HUES64 (cell line): Measurements from ENCODE around the gene USH2A.

Experiments
- H3K27ac ChIP-seq: 2 replicates; pipeline ENCODE4 v1.7.0; 2013; ENCODE audit warnings: low read depth, low read length, inconsistent platforms
- H3K27me3 ChIP-seq: 2 replicates; pipeline ENCODE4 v1.6.1; 2013; ENCODE audit warnings: mild to moderate bottlenecking, low read length; ENCODE audit not compliant: insufficient read depth
- H3K36me3 ChIP-seq: 2 replicates; pipeline ENCODE4 v1.6.1; 2013; ENCODE audit warnings: mild to moderate bottlenecking, low read length; ENCODE audit not compliant: insufficient read depth
- H3K4me1 ChIP-seq: 2 replicates; pipeline ENCODE4 v1.6.1; 2013; ENCODE audit warnings: mild to moderate bottlenecking, low read length, moderate library complexity; ENCODE audit not compliant: insufficient read depth
- H3K4me3 ChIP-seq: 2 replicates; pipeline ENCODE4 v1.5.1; 2013; ENCODE audit warnings: mild to moderate bottlenecking, low read length, moderate library complexity
- H3K9ac ChIP-seq: 2 replicates; pipeline ENCODE4 v1.6.1; 2013; ENCODE audit warnings: mild to moderate bottlenecking, low read depth, low read length
- H3K9me3 ChIP-seq: 2 replicates; pipeline ENCODE4 v1.6.1; 2013; ENCODE audit warnings: low read depth, low read length; ENCODE audit not compliant: insufficient read depth
- WGBS: fragments of 150-250, 120-280 bp; methylation state at CpG from one replicate; pipeline ENCODE4 v1.1.7; 2013; ENCODE audit warnings: missing lambda C conversion rate; 5-methylcytosine and 5-hydroxymethylcytosine counted together

USH2A gene

DNA sequence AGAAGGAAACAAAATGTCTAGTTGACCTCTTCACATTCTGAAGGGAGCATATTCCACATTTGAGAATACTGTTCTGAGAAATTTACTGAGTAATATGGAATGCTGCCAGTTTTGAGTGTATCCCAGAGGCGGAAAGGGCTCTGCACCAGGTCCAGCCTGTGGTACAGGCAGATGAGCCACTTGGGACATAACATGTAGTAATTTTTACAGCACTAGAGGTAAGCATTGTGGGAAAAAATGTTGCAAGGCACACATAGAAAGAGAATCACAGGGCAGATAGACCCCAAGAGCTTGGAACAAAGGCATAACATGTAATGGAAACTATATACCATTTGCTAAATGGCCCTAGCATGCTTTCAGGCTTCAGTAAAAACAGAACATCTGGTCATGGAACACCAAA lies 228.5 kb downstream of the USH2A start:
- H3K9ac ChIP-seq = no peak overlapping the region
- H3K9me3 ChIP-seq = no peaks in the 10 kb centered on the region
- no peaks in the 10 kb centered on the region for H3K27me3 ChIP-seq
- no peak overlapping the region for H3K27ac ChIP-seq
- WGBS = 88% methylated on average over 1 of the region's 1 CpG
- H3K36me3 ChIP-seq = no peaks in the 10 kb centered on the region
- 0 out of 2 replicates have a peak, but pooled peaks cover 3% of the 10 kb centered on the region for H3K4me1 ChIP-seq
- no peak overlapping the region for H3K4me3 ChIP-seq

DNA sequence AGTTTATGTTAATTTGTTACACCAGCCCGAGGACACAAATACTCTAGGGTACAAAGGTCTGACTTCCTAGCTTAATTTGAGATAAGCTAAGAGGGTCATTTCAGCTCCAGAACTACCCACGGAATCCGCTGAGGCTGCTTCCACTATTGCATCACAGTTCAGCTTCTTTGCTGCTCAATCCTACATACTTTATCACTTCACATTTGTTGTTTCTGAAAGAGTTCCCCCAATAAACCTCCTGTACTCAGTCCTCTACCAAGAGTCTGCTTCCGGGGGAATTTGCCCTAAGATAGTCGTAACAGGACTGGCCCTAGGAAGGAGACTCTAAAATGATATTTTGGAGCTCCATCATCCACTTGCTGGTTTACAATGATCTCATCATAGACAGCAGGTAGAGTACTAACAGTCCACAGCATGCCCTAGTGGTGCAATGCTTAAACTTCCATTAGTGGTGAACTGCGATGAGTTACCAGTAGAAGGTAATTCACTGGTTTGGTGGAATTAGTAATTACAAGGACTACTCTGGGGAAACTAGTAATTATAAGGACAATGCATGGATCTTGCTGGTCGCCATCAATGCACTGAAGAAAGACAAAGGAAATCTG lies 229.3 kb downstream of the USH2A start:
- Histone ChIP-seq H3K9ac (no peak overlapping the region), H3K9me3 (no peaks in the 10 kb centered on the region), H3K4me1 (0 out of 2 replicates have a peak, but pooled peaks cover 3% of the 10 kb centered on the region), H3K27me3 (no peaks in the 10 kb centered on the region), H3K36me3 (no peaks in the 10 kb centered on the region), H3K4me3 (no peak overlapping the region), H3K27ac (no peak overlapping the region)
- 89% methylated on average over 7 of the region's 7 CpGs for WGBS

DNA sequence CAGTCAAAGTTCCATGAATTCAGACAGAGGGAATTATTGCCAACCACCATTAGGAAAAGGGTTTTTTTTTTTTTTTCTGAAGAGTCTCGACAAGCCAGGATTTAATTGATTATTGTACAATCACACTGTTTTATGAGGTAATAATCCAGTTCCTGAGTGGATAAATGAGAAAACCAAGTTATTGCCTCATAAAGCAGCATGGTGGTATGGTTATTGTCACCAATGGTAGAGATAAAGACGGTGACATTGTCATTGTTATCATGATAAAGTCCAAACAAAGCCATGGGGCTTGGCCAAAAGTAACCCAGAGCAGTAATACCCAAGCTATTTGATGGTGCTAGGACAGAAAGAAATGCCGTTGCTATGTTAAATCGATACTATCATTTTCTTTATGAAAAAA lies 232.8 kb downstream of the USH2A start:
- Histone ChIP-seq H3K9me3 (no peaks in the 10 kb centered on the region), H3K9ac (no peak overlapping the region), H3K36me3 (no peaks in the 10 kb centered on the region), H3K4me3 (no peak overlapping the region), H3K4me1 (0 out of 2 replicates have a peak, but pooled peaks cover 8% of the 10 kb centered on the region), H3K27me3 (no peaks in the 10 kb centered on the region), H3K27ac (no peak overlapping the region)
- WGBS = 95% methylated on average over 3 of the region's 4 CpGs

DNA sequence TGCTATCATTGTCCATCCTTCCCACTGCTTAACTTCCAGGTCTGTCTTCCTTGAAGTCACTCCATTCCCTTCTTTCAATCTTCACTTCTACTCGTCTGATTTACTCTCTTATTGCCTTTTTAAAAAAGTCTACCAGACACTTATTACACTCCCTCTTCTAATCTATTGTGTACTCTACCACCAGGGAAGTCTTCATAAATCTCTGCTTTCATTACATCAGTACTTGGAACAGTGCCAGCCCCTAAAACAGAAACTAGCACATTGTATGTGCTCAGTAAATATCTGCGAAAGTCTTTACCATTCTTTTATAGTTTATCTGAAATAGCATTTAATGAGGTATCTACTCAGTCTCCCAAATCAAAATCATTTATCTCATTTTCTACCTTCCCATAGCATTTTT lies 236.4 kb downstream of the USH2A start:
- peaks cover 40% of the 10 kb centered on the region for H3K4me1 ChIP-seq
- H3K9me3 ChIP-seq = no peaks in the 10 kb centered on the region
- no peaks in the 10 kb centered on the region for H3K27me3 ChIP-seq
- no peak overlapping the region for H3K27ac ChIP-seq
- H3K4me3 ChIP-seq = no peak overlapping the region
- 96% methylated on average over 2 of the region's 2 CpGs for WGBS
- no peaks in the 10 kb centered on the region for H3K36me3 ChIP-seq
- H3K9ac ChIP-seq = no peak overlapping the region

DNA sequence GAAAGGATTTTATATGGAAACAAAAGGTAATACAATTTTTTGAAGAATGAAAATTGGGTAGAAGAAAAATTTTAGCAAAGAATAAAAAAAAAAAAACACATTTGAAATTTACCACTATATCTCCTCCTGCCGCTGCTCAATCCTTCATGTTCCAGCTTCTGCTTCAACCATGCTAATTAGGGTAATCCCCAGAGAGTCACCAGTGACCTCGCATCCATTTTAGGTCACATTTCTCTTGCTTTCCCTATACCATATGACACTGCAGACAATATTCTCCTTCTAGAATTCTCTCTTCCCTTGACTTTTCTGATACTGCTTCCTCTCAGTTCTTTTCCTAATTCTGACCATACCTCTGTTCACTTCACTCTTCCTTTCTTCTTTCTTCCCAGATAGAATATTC lies 237.1 kb downstream of the USH2A start:
- 79% methylated on average over 2 of the region's 2 CpGs for WGBS

DNA sequence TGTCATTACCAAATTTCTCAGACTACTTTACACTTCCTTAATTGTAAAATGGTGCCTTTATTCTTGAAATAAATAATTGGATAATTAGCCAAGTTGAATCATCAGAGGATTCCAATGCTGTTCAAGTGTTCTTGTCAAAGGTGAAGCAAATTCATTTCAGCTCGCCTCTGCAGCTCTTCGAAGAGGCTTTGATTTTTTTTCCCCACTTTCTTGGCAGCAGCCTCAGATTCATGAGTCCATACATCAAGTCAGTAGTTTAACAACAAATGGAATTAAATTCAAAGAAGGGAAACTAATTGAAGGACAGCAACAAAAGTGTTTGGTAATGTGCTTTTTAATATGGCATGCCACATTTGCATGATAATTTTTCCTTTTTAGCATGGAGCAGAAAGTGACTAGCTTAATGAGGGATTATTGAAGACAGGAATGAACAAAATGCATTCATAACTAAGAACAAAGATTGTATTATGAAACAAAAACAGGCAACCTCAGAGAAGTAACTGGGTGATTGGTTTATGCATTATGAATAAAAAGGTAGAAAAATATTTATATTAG lies 239.0 kb downstream of the USH2A start:
- no peaks in the 10 kb centered on the region for H3K36me3 ChIP-seq
- 54% methylated on average over 2 of the region's 2 CpGs for WGBS
- H3K27ac ChIP-seq = peak overlapping the region; percentile 16; the same call in 1 of the 2 replicates
- peaks cover 50% of the 10 kb centered on the region for H3K4me1 ChIP-seq
- no peak overlapping the region for H3K4me3 ChIP-seq
- H3K27me3 ChIP-seq = no peaks in the 10 kb centered on the region
- H3K9me3 ChIP-seq = no peaks in the 10 kb centered on the region
- H3K9ac ChIP-seq = no peak overlapping the region

More for the DNA sequence above, 237.1 kb downstream of the USH2A start:
- H3K27me3 ChIP-seq = no peaks in the 10 kb centered on the region
- H3K4me1 ChIP-seq = peaks cover 42% of the 10 kb centered on the region
- no peak overlapping the region for H3K9ac ChIP-seq
- H3K9me3 ChIP-seq = no peaks in the 10 kb centered on the region
- no peak overlapping the region for H3K27ac ChIP-seq
- H3K4me3 ChIP-seq = no peak overlapping the region
- H3K36me3 ChIP-seq = no peaks in the 10 kb centered on the region

DNA sequence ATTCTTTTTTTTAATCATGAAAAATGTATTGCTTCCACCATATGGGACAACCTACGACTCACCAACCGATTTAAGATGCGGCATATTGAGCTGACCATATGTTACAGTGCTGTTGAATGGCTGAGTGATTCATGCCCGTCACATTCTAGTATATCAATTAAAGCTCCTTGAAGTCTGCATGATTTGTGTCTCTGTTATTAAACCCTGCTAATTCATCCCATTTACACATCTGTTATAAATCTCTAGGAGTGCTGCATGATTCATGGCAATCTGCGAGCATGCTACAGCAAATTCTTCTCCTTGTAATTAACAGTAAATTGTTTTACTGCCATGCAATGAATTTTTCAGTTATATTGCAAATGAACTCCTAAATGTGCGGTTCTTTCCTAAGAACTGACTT lies 239.8 kb downstream of the USH2A start:
- Histone ChIP-seq H3K4me3 (peak overlapping the region; percentile 4; the same call in 1 of the 2 replicates), H3K9ac (no peak overlapping the region; the same call in 1 of the 2 replicates), H3K9me3 (no peaks in the 10 kb centered on the region), H3K27me3 (no peaks in the 10 kb centered on the region), H3K4me1 (peaks cover 51% of the 10 kb centered on the region), H3K36me3 (no peaks in the 10 kb centered on the region), H3K27ac (peak overlapping the region; percentile 16)
- WGBS = 31% methylated on average over 5 of the region's 6 CpGs

DNA sequence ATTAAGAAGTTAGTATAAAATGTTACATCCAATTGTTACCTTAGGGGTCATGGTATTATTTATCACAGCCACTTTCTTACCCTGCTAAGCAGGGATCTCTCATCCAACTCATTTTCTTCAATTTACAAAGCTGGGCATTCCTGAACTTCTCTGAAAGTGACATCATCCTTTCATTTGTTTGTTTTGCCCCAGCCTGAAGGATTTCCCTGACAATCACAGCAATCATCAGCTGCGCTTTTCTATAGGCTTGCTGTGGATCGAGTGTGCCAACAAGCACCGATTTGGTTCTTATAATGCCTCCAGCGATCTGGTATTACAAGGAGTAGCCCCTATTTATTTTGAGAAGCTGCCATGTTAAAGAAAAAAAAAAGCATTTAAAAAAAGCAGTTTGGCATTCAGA lies 240.2 kb downstream of the USH2A start:
- H3K36me3 ChIP-seq = no peaks in the 10 kb centered on the region
- peak overlapping the region; percentile 66 for H3K27ac ChIP-seq
- peaks cover 51% of the 10 kb centered on the region for H3K4me1 ChIP-seq
- peak overlapping the region; percentile 4; the same call in 1 of the 2 replicates for H3K4me3 ChIP-seq
- H3K27me3 ChIP-seq = no peaks in the 10 kb centered on the region
- 7% methylated on average over 4 of the region's 4 CpGs for WGBS
- H3K9ac ChIP-seq = no peak overlapping the region
- H3K9me3 ChIP-seq = no peaks in the 10 kb centered on the region

DNA sequence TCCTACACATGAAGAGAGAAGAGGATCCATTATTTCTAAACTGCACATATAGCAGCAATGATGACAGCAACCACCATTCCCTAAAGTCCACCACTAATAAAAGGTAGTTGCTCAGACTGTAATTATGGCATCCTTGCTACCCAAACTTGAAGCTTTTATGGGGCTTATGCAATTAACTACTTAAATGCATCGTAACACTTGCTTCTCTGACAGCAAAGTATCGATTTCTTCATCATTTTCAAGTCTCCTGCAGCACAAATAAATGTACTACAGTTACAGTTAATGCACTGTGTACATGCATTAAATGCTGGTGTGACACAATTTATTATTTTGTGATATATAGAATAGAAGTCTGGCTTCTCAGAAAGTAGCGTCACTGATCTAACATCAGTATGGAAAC lies 241.7 kb downstream of the USH2A start:
- Histone ChIP-seq H3K27me3 (no peaks in the 10 kb centered on the region), H3K9me3 (no peaks in the 10 kb centered on the region), H3K36me3 (no peaks in the 10 kb centered on the region), H3K4me1 (peaks cover 51% of the 10 kb centered on the region), H3K4me3 (no peak overlapping the region), H3K9ac (no peak overlapping the region), H3K27ac (no peak overlapping the region)
- 98% methylated on average over 3 of the region's 3 CpGs for WGBS

DNA sequence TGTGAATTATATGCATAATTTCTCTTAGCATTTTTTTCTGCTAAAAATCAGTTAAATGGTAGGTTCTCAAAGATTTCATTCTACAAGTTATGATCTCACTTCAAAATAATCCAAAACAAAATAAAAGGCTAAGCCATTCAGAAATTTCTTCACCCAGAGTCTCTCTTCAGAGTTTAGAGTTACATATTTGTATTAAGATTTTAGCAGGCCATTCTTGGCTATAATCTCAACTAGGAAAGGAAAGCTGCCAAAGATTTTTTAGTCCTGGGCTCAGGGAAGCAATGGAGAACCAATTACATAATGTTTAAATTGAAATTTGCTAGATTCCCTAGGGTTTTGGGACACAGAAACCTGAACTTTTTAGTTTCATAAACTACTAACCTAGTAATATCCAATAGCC lies 245.0 kb downstream of the USH2A start:
- Histone ChIP-seq H3K9me3 (no peaks in the 10 kb centered on the region), H3K27me3 (no peaks in the 10 kb centered on the region), H3K4me1 (peaks cover 24% of the 10 kb centered on the region), H3K36me3 (no peaks in the 10 kb centered on the region), H3K27ac (no peak overlapping the region), H3K4me3 (no peak overlapping the region), H3K9ac (no peak overlapping the region)

DNA sequence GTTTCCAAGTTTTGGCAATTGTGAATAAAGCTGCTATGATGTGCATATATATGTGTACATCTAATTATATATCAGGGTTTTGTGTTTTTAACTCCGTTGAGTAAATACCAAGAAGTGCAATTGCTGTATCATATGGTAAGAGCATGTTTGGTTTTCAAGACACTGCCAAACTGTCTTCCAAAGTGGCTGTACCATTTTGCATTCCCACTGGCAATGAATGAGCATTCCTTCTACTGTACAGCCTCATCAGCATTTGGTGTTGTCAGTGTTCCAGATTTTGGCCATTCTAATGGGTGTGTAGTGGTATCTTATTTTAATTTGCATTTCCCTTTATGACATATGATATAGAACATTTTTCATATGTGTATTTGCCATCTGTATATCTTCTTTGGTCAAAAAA lies 246.3 kb downstream of the USH2A start:
- 90% methylated on average over 1 of the region's 1 CpG for WGBS
- H3K9ac ChIP-seq = no peak overlapping the region
- H3K27me3 ChIP-seq = no peaks in the 10 kb centered on the region
- H3K9me3 ChIP-seq = no peaks in the 10 kb centered on the region
- no peak overlapping the region for H3K27ac ChIP-seq
- peaks cover 12% of the 10 kb centered on the region; the same call in 1 of the 2 replicates for H3K4me1 ChIP-seq
- H3K4me3 ChIP-seq = no peak overlapping the region
- H3K36me3 ChIP-seq = no peaks in the 10 kb centered on the region
